Spleen (tissue), 7 donors: ENCODE data around the gene PRR13.

Source experiments
- POLR2AphosphoS5 ChIP-seq, 3 donors: sonication (generic); formaldehyde crosslinking; IDR thresholded peaks; one replicate each; pipeline ENCODE4 v1.5.1; 2017; ENCODE audit warnings: antibody characterized with exemption in 3 of 3
- TF ChIP-seq, protein P1 (sequence below), 11 experiments: fragments of 200-600 bp in 7 of 11; fragments of 450-650 bp in 4 of 11; sonication (generic) in 4 of 11; IDR thresholded peaks in 8 of 11; conservative IDR thresholded peaks in 3 of 11; 1 replicate in 7 of 11; 2 replicates in 4 of 11; pipeline versions ENCODE4 v1.4.0 to v1.8.0; 2016 to 2021; ENCODE audit warnings: antibody characterized with exemption in 11 of 11, inconsistent platforms in 4 of 11, mild to moderate bottlenecking in 1 of 11
- donor health status: DM: no; HTN: no; CAD: no; lungs with moderate emphysema.
- donor health status: DM: no; HTN: no; CAD: no.
- donor health status: DM: no; HTN: no; CAD: no.

GRCh38 chr12:53410951-53411350, 30.6 kb upstream of the PRR13 start:
- TF ChIP-seq, protein P1, sequence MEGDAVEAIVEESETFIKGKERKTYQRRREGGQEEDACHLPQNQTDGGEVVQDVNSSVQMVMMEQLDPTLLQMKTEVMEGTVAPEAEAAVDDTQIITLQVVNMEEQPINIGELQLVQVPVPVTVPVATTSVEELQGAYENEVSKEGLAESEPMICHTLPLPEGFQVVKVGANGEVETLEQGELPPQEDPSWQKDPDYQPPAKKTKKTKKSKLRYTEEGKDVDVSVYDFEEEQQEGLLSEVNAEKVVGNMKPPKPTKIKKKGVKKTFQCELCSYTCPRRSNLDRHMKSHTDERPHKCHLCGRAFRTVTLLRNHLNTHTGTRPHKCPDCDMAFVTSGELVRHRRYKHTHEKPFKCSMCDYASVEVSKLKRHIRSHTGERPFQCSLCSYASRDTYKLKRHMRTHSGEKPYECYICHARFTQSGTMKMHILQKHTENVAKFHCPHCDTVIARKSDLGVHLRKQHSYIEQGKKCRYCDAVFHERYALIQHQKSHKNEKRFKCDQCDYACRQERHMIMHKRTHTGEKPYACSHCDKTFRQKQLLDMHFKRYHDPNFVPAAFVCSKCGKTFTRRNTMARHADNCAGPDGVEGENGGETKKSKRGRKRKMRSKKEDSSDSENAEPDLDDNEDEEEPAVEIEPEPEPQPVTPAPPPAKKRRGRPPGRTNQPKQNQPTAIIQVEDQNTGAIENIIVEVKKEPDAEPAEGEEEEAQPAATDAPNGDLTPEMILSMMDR (IDR thresholded peaks at IDR 0.05 in 8 of 11, conservative IDR thresholded peaks at IDR 0.05 in 3 of 11) = no peak
- no peak for TF ChIP-seq POLR2AphosphoS5 (IDR thresholded peaks at IDR 0.05)
